ENCODE measurements around the gene FANCC.
A peak's percentile ranks its signal among the peaks of the same experiment; 100 is the strongest.

FANCC gene

DNA sequence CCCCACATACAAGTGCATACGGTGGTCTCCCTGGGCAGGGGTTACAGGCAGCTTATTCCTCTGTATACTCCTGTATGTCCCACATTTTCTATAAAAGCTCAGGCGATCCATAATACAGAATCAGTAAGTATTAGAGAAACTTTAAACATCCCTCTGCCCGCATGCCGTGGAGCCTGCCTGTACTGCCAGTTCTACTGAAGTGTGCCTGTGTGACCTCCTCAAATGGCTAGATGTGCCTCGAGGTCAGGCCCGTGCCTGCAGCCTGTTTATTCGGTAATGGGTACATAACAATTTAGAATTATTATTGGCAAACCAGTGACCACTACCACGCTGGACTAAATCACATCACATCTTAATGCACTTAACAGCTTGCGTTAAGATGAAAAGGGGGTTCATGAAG lies 190.8 kb downstream of the FANCC start:
- no peak for DNase-seq (ENCODE audit: low read depth)
- TF ChIP-seq, protein P1, sequence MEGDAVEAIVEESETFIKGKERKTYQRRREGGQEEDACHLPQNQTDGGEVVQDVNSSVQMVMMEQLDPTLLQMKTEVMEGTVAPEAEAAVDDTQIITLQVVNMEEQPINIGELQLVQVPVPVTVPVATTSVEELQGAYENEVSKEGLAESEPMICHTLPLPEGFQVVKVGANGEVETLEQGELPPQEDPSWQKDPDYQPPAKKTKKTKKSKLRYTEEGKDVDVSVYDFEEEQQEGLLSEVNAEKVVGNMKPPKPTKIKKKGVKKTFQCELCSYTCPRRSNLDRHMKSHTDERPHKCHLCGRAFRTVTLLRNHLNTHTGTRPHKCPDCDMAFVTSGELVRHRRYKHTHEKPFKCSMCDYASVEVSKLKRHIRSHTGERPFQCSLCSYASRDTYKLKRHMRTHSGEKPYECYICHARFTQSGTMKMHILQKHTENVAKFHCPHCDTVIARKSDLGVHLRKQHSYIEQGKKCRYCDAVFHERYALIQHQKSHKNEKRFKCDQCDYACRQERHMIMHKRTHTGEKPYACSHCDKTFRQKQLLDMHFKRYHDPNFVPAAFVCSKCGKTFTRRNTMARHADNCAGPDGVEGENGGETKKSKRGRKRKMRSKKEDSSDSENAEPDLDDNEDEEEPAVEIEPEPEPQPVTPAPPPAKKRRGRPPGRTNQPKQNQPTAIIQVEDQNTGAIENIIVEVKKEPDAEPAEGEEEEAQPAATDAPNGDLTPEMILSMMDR (conservative IDR thresholded peaks at IDR 0.05; ENCODE audit: low read depth, low read length) = no peak
- H3K4me3 ChIP-seq (ENCODE audit: low read length) = no peak overlapping the region

DNA sequence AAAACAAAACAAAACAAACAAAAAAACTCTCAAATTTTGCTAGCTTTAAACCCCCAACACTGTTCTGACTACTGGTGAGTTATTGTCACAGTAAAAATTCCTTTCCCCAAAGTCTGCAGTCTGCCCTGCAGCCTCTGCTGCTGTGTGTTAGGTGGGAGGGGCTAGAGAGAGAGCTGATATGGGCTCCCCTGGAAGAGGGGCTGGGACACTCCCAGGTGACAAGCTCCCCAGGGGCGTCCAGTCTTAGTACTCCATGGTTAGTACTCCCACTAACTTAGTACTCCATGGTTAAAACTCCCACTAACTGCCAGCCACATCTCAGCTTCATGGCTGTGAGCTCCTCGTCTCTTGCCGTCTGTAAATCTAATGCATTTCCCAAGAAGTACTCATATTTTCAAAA lies 191.9 kb downstream of the FANCC start:
- no peak overlapping the region for H3K4me3 ChIP-seq (ENCODE audit: low read length)
- DNase-seq (ENCODE audit: low read depth) = no peak
- TF ChIP-seq, protein P1 (conservative IDR thresholded peaks at IDR 0.05; ENCODE audit: low read depth, low read length) = no peak

DNA sequence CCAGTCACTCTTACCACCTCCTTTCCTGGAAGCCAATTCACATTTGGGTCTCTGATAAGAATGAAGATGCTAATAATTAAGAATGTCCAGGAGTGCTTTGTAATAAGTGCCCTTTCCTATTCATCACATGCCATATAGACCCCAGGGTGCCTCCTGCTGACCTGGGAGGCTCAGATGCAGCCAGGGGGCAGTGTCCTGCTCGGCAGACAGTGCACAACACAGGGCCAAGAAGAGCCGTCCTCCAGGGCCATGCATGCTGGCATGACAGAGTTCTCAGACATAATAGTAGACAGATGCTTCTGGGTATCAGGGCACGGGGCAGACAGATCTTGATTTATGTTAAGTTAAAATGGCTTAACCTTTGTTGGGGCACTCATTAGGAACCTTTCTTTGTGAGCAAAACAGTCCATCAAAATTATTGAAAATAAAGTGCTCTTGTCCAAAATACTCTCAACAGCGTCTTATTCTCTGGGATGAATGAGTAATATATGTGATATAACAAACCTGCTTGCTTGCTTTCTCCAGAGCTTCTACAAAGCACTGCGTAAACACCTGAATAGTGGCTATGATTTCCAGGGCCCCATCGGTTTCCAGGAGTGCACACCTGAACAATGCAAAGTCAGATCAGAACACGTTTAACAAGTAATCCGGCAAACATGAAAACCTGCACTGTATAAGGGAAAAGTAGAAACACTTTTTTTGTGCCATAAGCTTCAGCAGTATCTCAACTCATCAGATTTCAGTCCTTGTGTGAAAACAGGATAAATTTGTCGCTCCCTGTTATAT lies 192.7 kb downstream of the FANCC start:
- no peak overlapping the region for H3K4me3 ChIP-seq (ENCODE audit: low read length)
- no peak for DNase-seq (ENCODE audit: low read depth)
- TF ChIP-seq, protein P1 (conservative IDR thresholded peaks at IDR 0.05; ENCODE audit: low read depth, low read length) = peak; percentile 38

DNA sequence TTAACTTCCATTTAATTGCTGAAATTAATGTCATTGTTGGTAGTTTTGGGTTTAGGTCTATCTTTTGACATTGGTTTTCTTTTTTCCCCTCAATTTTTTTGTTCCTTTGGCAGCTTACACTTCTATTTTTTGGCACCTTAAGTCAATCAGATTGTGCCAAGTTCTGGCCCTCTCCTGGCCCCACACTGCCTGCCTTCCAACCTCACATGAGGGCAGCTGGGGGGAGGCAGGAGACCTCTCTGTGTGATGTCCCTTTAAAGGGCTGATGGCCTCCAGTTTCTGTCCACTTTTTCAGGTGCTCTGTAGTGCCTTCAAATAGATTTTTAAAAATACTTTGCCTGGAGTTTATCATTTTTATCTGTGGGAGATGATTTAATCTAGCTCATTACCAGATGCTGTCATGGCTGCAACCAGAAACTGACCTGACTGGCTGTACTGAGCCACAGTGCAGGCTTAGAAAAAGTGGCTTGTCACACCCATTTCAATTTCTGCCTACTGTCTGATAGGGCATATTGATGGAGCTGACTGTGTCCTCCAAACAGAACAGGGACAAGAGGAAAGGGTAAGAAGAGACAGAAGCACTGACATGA lies 196.6 kb downstream of the FANCC start:
- H3K4me3 ChIP-seq (ENCODE audit: low read length) = no peak overlapping the region
- TF ChIP-seq, protein P1 (conservative IDR thresholded peaks at IDR 0.05; ENCODE audit: low read depth, low read length) = no peak
- DNase-seq (ENCODE audit: low read depth) = no peak

DNA sequence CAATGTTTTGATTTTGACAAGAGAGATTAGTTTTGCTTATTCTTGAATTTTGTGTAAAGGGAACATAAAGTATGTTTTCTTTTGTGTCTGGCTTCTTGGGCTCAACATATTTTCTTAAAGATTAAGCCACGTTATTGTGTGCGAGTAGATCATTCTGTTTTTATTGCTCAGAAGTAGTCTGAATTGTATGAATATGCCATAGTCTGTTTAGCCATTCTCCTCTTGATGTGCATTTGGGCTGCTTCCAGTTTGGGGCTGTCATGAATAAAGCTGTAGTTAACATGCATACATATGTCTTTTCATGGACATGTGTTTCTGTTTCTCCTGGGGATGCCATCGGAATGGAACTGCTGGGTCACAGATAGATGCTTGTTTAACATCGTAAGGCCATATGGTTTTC lies 198.9 kb downstream of the FANCC start:
- TF ChIP-seq, protein P1 (conservative IDR thresholded peaks at IDR 0.05; ENCODE audit: low read depth, low read length) = no peak
- no peak for DNase-seq (ENCODE audit: low read depth)
- no peak overlapping the region for H3K4me3 ChIP-seq (ENCODE audit: low read length)

DNA sequence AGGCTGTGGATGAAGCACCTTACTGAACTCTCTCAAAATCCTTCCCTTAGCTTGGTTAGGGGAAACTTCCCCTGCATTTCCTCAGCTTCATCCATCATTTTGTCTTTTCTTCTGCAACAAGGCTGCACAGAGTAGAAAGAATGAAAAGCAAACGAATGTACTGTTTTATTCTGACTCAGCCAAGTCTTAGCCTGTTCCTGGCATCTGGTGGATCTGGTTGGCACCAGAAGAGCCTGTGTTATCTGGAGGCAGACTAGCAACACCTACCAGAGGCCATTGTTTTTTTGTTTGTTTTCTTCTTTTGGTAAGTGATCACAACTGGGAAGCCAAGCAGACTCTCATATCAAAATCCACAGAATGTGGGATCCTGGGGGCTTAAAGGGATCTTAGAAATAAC lies 200.7 kb downstream of the FANCC start:
- DNase-seq (ENCODE audit: low read depth) = no peak
- H3K4me3 ChIP-seq (ENCODE audit: low read length) = no peak overlapping the region
- TF ChIP-seq, protein P1 (conservative IDR thresholded peaks at IDR 0.05; ENCODE audit: low read depth, low read length) = no peak

Data from retinal pigment epithelial cell (primary cell).